ENCODE data around the gene CLCF1. TPM values are rescaled to one million over a fixed set of nuclear protein-coding genes. Genes with fewer than 3 reads are reported as not detected.

The CLCF1 gene
- total RNA-seq (under 1 TPM; 0.50 to 0.72 TPM), polyA plus RNA-seq (ENCODE audit: insufficient read length in 2 of 2) (1 to 10 TPM; 1.5 to 3.3 TPM)
- long read RNA-seq, donor 1 = 0 reads
- long read RNA-seq, donor 2 = 0 reads
- long read RNA-seq, donor 3 = 0 reads
- long read RNA-seq, donor 4, partial matches to known transcripts = 0 of 2 reads
- long read RNA-seq, donor 4, other reads (novel, unspliced or antisense) = 0 of 2 reads

DNA sequence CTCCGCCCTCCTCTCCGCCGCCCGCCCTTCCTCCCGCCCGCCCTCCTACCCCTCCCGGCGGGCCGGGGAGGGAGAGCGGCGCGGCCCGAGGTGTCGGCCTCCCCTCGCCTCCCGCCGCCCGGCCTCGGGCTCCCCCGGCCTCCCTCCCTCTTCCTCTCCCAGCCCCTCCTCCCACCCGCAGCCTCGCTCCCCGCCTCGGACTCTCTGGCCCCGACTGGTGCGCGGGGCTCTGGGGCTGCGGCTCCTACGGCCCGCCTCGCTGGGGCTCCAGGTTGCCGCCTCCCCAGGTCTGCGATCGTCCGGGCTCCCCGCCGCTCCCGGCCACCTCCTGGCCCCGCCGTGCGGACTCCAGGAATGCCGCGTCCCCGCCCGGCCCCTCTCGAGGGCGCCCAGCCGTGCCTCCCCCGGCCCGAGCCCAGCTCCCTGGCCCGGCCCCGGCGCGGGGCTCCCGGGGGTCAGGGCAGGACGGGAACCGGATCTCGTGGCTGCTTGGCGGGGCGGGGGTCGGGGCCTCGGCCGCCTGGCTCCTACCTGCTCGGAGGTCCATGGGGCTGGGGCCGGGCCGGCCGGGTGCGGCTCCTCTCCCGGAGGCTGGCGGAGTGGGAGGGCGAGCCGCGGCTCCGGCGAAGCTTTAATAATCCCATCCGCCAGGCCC lies at the start of gene CLCF1:
Gene CLCF1 (minus strand): TSS at position 606 of the 655 bp plus-strand sequence. CDS start 59 bp downstream, at position 547.
- Histone ChIP-seq H3K4me3 (ENCODE audit: low read depth, low read length) (peak within 1 kb of the TSS; percentile 26), H3K4me1 (ENCODE audit: control insufficient read depth, insufficient read depth, low read length) (peaks cover 53% of the 10 kb centered on the region), H3K36me3 (ENCODE audit: control insufficient read depth, insufficient read depth, low read length) (peaks cover 2% of the 10 kb centered on the region), H3K27me3 (ENCODE audit: control insufficient read depth, insufficient read depth, low read length) (peaks cover 47% of the 10 kb centered on the region), H3K27ac (ENCODE audit: low read depth, low read length) (no peak within 1 kb of the TSS), H3K9me3 (ENCODE audit: control insufficient read depth, insufficient read depth, low read length) (no peaks in the 10 kb centered on the region)
- peak in 2 of 6 donors; percentile 57 to 72 for DNase-seq (ENCODE audit: low read depth in 4 of 6, low spot score in 6 of 6)
- under 1% methylated on average over 65 of the region's 76 CpGs for WGBS (ENCODE audit: insufficient coverage)

DNA sequence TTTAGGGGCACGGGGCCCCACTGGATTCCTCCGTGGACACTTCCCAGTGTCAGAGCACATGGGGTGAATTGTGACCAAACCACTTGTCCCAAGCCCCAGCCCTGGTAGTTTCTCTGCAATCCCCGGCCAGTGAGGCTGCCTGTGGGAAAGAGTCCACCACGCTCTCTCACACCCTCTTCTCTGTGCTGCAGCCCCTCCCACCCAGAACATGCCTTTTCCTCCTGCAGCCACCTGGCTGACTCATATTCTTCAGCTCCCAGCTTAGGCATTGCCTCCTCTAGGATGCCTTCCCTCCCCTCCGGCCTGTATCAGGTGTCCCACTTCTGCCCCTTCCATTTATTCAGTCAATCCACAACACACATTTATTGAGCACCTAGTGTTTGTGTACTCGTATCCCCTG lies 49.5 kb upstream of the CLCF1 start:
- H3K27ac ChIP-seq (ENCODE audit: low read depth, low read length) = no peak overlapping the region
- no peaks in the 10 kb centered on the region for H3K27me3 ChIP-seq (ENCODE audit: control insufficient read depth, insufficient read depth, low read length)
- no peaks in the 10 kb centered on the region for H3K9me3 ChIP-seq (ENCODE audit: control insufficient read depth, insufficient read depth, low read length)
- H3K4me1 ChIP-seq (ENCODE audit: control insufficient read depth, insufficient read depth, low read length) = peaks cover 39% of the 10 kb centered on the region
- peaks cover 21% of the 10 kb centered on the region for H3K36me3 ChIP-seq (ENCODE audit: control insufficient read depth, insufficient read depth, low read length)
- 66% methylated on average over 6 of the region's 6 CpGs for WGBS (ENCODE audit: insufficient coverage)
- DNase-seq (ENCODE audit: low read depth in 4 of 6, low spot score in 6 of 6) = no peak
- H3K4me3 ChIP-seq (ENCODE audit: low read depth, low read length) = no peak overlapping the region

GRCh38 chr11:67421430-67422031 lies 48.1 kb upstream of the CLCF1 start:
- WGBS (ENCODE audit: insufficient coverage) = 74% methylated on average over 20 of the region's 22 CpGs
- no peaks in the 10 kb centered on the region for H3K9me3 ChIP-seq (ENCODE audit: control insufficient read depth, insufficient read depth, low read length)
- no peak for DNase-seq (ENCODE audit: low read depth in 4 of 6, low spot score in 6 of 6)
- peaks cover 27% of the 10 kb centered on the region for H3K36me3 ChIP-seq (ENCODE audit: control insufficient read depth, insufficient read depth, low read length)
- peaks cover 44% of the 10 kb centered on the region for H3K4me1 ChIP-seq (ENCODE audit: control insufficient read depth, insufficient read depth, low read length)
- peak overlapping the region; percentile 52 for H3K27ac ChIP-seq (ENCODE audit: low read depth, low read length)
- peak overlapping the region; percentile 26 for H3K4me3 ChIP-seq (ENCODE audit: low read depth, low read length)
- no peaks in the 10 kb centered on the region for H3K27me3 ChIP-seq (ENCODE audit: control insufficient read depth, insufficient read depth, low read length)

GRCh38 chr11:67420646-67421429 lies 47.4 kb upstream of the CLCF1 start:
- no peaks in the 10 kb centered on the region for H3K9me3 ChIP-seq (ENCODE audit: control insufficient read depth, insufficient read depth, low read length)
- H3K36me3 ChIP-seq (ENCODE audit: control insufficient read depth, insufficient read depth, low read length) = peaks cover 27% of the 10 kb centered on the region
- H3K27ac ChIP-seq (ENCODE audit: low read depth, low read length) = peak overlapping the region; percentile 52
- peaks cover 51% of the 10 kb centered on the region for H3K4me1 ChIP-seq (ENCODE audit: control insufficient read depth, insufficient read depth, low read length)
- DNase-seq (ENCODE audit: low read depth in 4 of 6, low spot score in 6 of 6) = peak; percentile 47 to 98 (median 88)
- H3K4me3 ChIP-seq (ENCODE audit: low read depth, low read length) = peak overlapping the region; percentile 26
- H3K27me3 ChIP-seq (ENCODE audit: control insufficient read depth, insufficient read depth, low read length) = no peaks in the 10 kb centered on the region
- WGBS (ENCODE audit: insufficient coverage) = under 1% methylated on average over 97 of the region's 97 CpGs

DNA sequence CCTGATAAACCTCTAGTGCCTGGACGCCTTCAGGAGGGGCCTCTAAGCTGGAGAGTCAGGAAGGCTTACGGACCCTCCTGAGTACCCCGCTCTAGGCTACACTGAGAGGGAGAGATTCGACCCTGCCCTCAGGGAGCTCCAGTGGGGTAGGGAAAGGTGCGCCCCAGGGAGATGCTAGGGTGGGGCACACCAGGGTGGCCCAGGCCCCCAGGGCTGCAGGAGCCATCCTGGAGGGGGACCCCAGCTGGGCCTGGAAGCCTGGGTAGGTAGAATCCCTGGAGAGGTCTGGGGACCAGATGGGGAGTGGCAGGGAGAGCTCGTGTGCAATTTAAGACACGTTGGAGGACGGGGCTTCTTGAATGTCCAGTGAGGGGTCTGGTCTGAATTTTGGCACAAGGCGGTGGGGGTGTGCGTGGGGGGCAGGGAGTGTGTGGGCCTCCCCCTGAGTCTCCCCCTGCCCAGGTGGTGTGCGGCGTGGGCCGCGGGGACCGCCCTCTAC lies 46.8 kb upstream of the CLCF1 start:
- 41% methylated on average over 15 of the region's 15 CpGs for whole genome bisulfite sequencing (ENCODE audit: insufficient coverage)
- no peak for DNase-seq (ENCODE audit: low read depth in 4 of 6, low spot score in 6 of 6)
- Histone ChIP-seq H3K4me1 (ENCODE audit: control insufficient read depth, insufficient read depth, low read length) (peaks cover 55% of the 10 kb centered on the region), H3K27me3 (ENCODE audit: control insufficient read depth, insufficient read depth, low read length) (peaks cover under 1% of the 10 kb centered on the region), H3K27ac (ENCODE audit: low read depth, low read length) (no peak overlapping the region), H3K36me3 (ENCODE audit: control insufficient read depth, insufficient read depth, low read length) (peaks cover 27% of the 10 kb centered on the region), H3K4me3 (ENCODE audit: low read depth, low read length) (peak overlapping the region; percentile 18), H3K9me3 (ENCODE audit: control insufficient read depth, insufficient read depth, low read length) (no peaks in the 10 kb centered on the region)

DNA sequence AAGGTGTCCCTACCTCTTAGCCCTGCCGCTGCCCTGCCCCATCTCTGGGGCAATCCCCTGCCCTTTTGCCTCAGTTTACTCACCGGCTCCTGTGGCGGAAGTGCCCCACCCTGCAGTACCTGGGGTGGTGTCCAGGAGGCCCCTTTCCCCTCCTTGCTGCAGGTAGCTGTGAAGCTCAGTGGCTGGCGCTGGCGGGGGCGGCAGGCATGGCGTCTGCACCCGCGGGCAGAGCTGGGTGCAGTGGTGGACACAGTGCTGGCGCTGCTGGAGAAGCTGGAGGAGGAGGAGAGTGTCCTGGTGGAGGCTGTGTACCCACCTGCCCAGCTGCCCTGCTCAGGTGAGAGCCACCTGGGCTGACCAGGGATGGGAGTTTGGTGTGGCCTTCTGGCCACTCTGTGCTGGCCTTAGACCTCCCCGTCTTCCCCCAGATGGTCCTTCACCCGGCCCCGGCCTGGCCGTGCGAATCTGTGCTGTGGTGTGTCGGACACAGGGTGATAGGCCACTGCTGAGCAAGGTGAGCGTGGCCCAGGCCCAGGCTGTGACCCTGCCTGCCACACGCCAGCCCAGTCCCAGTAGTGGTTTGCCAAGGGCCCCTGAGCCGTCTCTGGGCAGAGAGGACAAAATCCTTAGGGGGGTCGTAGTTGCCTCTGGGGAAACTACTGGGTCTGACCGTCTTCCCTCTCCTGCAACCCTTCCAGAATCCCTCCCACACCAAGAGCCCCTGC lies 46.1 kb upstream of the CLCF1 start:
- H3K4me1 ChIP-seq (ENCODE audit: control insufficient read depth, insufficient read depth, low read length) = peaks cover 60% of the 10 kb centered on the region

GRCh38 chr11:67418476-67419281 lies 45.3 kb upstream of the CLCF1 start:
- Histone ChIP-seq H3K36me3 (ENCODE audit: control insufficient read depth, insufficient read depth, low read length) (peaks cover 18% of the 10 kb centered on the region), H3K4me3 (ENCODE audit: low read depth, low read length) (no peak overlapping the region), H3K27ac (ENCODE audit: low read depth, low read length) (no peak overlapping the region), H3K9me3 (ENCODE audit: control insufficient read depth, insufficient read depth, low read length) (no peaks in the 10 kb centered on the region), H3K27me3 (ENCODE audit: control insufficient read depth, insufficient read depth, low read length) (peaks cover 8% of the 10 kb centered on the region), H3K4me1 (ENCODE audit: control insufficient read depth, insufficient read depth, low read length) (peaks cover 60% of the 10 kb centered on the region)
- DNase-seq (ENCODE audit: low read depth in 4 of 6, low spot score in 6 of 6) = no peak
- 73% methylated on average over 24 of the region's 26 CpGs for WGBS (ENCODE audit: insufficient coverage)

More for the DNA sequence above, 46.1 kb upstream of the CLCF1 start:
- Histone ChIP-seq H3K36me3 (ENCODE audit: control insufficient read depth, insufficient read depth, low read length) (peaks cover 26% of the 10 kb centered on the region), H3K9me3 (ENCODE audit: control insufficient read depth, insufficient read depth, low read length) (no peaks in the 10 kb centered on the region), H3K4me3 (ENCODE audit: low read depth, low read length) (no peak overlapping the region), H3K27ac (ENCODE audit: low read depth, low read length) (no peak overlapping the region), H3K27me3 (ENCODE audit: control insufficient read depth, insufficient read depth, low read length) (peaks cover 8% of the 10 kb centered on the region)
- 96% methylated on average over 16 of the region's 21 CpGs for WGBS (ENCODE audit: insufficient coverage)
- DNase-seq (ENCODE audit: low read depth in 4 of 6, low spot score in 6 of 6) = no peak

DNA sequence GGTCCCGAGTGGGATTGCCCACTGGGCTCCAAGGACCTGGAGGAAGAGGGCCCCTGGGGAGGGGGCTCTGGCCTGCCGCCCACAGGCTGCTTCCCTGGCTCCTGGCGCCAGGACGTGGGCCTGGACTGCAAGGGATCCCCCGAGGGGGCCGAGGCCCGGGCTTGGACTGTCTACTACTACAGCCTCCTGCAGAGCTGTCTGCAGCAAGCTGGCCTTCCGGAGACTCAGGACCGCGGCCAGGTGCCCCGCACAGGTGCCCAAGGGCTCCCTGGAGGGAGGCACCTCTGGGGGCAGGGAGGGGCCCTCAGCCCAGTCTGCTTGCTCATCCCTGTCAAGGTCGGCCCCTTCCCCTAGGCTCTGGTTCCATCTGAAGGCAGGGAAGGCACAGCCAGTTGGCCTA lies 44.0 kb upstream of the CLCF1 start:
- no peaks in the 10 kb centered on the region for H3K9me3 ChIP-seq (ENCODE audit: control insufficient read depth, insufficient read depth, low read length)
- no peak overlapping the region for H3K27ac ChIP-seq (ENCODE audit: low read depth, low read length)
- no peak overlapping the region for H3K4me3 ChIP-seq (ENCODE audit: low read depth, low read length)
- peaks cover 14% of the 10 kb centered on the region for H3K36me3 ChIP-seq (ENCODE audit: control insufficient read depth, insufficient read depth, low read length)
- WGBS (ENCODE audit: insufficient coverage) = 63% methylated on average over 12 of the region's 12 CpGs
- no peak for DNase-seq (ENCODE audit: low read depth in 4 of 6, low spot score in 6 of 6)
- H3K4me1 ChIP-seq (ENCODE audit: control insufficient read depth, insufficient read depth, low read length) = peaks cover 64% of the 10 kb centered on the region
- H3K27me3 ChIP-seq (ENCODE audit: control insufficient read depth, insufficient read depth, low read length) = peaks cover 13% of the 10 kb centered on the region

Measured in spinal cord (tissue), 10 donors.